ENCODE data around the gene HDDC3.
A peak's percentile ranks its signal among the peaks of the same experiment; 100 is the strongest.
"Not testable (repeated sequence)": the region's sequence is repeated elsewhere in the genome, so short reads cannot be mapped to it uniquely, and the experiment has no call there.

The HDDC3 gene

GRCh38 chr15:90902840-90903732, 29.3 kb downstream of the HDDC3 start, which contains the start of gene MAN2A2:
TSS of gene MAN2A2 (plus strand) at chr15:90903302. CDS start at chr15:90904208, 906 bp downstream.
- TF ChIP-seq CTCF (IDR thresholded peaks at IDR 0.05) = no peak
- Histone ChIP-seq H3K27ac (peak within 1 kb of the TSS; percentile 87 to 96), H3K4me3 (peak within 1 kb of the TSS; percentile 88)
- no peak for DNase-seq (ENCODE audit: low spot score)

GRCh38 chr15:90902040-90902839, 30.1 kb downstream of the HDDC3 start:
- Histone ChIP-seq H3K4me3 (peak overlapping the region; percentile 88), H3K27ac (peak overlapping the region; percentile 87 to 96)
- DNase-seq (ENCODE audit: low spot score) = peak; percentile 86
- TF ChIP-seq CTCF (IDR thresholded peaks at IDR 0.05) = peak; percentile 68

- H3K27ac ChIP-seq = peak overlapping the region; percentile 87 to 96
- DNase-seq (ENCODE audit: low spot score) = no peak
- H3K4me3 ChIP-seq = peak overlapping the region; percentile 88
- TF ChIP-seq CTCF (IDR thresholded peaks at IDR 0.05) = no peak
These were observed 30.9 kb downstream of the HDDC3 start for GRCh38 chr15:90901175-90902039.

GRCh38 chr15:90897131-90897655, 35.2 kb downstream of the HDDC3 start:
- H3K4me3 ChIP-seq; DNase-seq (ENCODE audit: low spot score); H3K27ac ChIP-seq: not testable (repeated sequence)

- no peak overlapping the region for H3K27ac ChIP-seq
- TF ChIP-seq CTCF (IDR thresholded peaks at IDR 0.05) = no peak
- no peak overlapping the region for H3K4me3 ChIP-seq
- DNase-seq (ENCODE audit: low spot score) = no peak
These were observed 36.7 kb downstream of the HDDC3 start for GRCh38 chr15:90895571-90896117.

- Histone ChIP-seq H3K27ac (no peak overlapping the region), H3K4me3 (no peak overlapping the region)
- no peak for DNase-seq (ENCODE audit: low spot score)
- TF ChIP-seq CTCF (IDR thresholded peaks at IDR 0.05) = no peak
These were observed 38.9 kb downstream of the HDDC3 start for GRCh38 chr15:90893175-90894090.
